Cardiac muscle cell (in vitro differentiated cells and primary cell): ENCODE measurements around the gene GPR55. TPM values are rescaled to one million over a fixed set of nuclear protein-coding genes. Genes with fewer than 3 reads are reported as not detected.

Experiments
- DNase-seq, 2 donors: peaks; one replicate each; pipeline versions ENCODE4 v3.0.0 to v3.0.0-alpha.2; 2010 to 2017; ENCODE audit warnings: low read depth in 1 of 2, low spot score in 1 of 2
- H3K27ac ChIP-seq: fragments of 200-600 bp; sonication (generic); 2 replicates; pipeline ENCODE4 v1.5.1; 2016
- H3K27me3 ChIP-seq: fragments of 200-600 bp; sonication (generic); 2 replicates; pipeline ENCODE4 v1.6.0; 2016; ENCODE audit warnings: control low read depth
- H3K36me3 ChIP-seq: fragments of 200-600 bp; sonication (generic); 2 replicates; pipeline ENCODE4 v1.5.1; 2016; ENCODE audit warnings: control low read depth
- H3K4me1 ChIP-seq: fragments of 200-600 bp; sonication (generic); 2 replicates; pipeline ENCODE4 v1.8.1; 2017; ENCODE audit warnings: low read depth, mild to moderate bottlenecking, mixed run types
- H3K4me3 ChIP-seq: fragments of 200-600 bp; sonication (generic); 2 replicates; pipeline ENCODE4 v1.5.1; 2016; ENCODE audit warnings: mild to moderate bottlenecking
- H3K9me3 ChIP-seq: fragments of 200-600 bp; sonication (generic); 2 replicates; pipeline ENCODE4 v1.5.1; 2017; ENCODE audit warnings: low read depth, mild to moderate bottlenecking, control low read depth
- CTCF ChIP-seq: IDR thresholded peaks from 2 replicates; pipeline ENCODE4 v1.5.1; 2012; ENCODE audit warnings: low read depth, mild to moderate bottlenecking, low read length
- polyA plus RNA-seq: library from polyadenylated mRNA; unstranded; fragments of >200 nt; fragmentation: Nextera tagmentation; extraction: Ambion mirVana; gene quantifications from 2 replicates; pipeline ENCODE4 v1.2.1, GENCODE V29; 2016
- total RNA-seq: library from RNA; depleted of rRNA; stranded (reverse); fragments of >200 nt; gene quantifications from 2 replicates; pipeline ENCODE4 v1.2.3, GENCODE V29; 2016

Gene GPR55
- total and polyA plus RNA-seq, 2 experiments from 2014 or later: not detected

- no peaks in the 10 kb centered on the region for H3K36me3 ChIP-seq
- no peaks in the 10 kb centered on the region for H3K9me3 ChIP-seq
- H3K4me3 ChIP-seq: no peak overlapping the region
- no peaks in the 10 kb centered on the region for H3K27me3 ChIP-seq
- no peak for DNase-seq
- peaks cover 6% of the 10 kb centered on the region for H3K4me1 ChIP-seq
- no peak overlapping the region for H3K27ac ChIP-seq
- no peak for TF ChIP-seq CTCF
Measured at GRCh38 chr2:230933521-230934180, 8.6 kb upstream of the GPR55 start.

- H3K4me1 ChIP-seq: peaks cover 6% of the 10 kb centered on the region
- H3K27ac ChIP-seq: no peak overlapping the region
- H3K4me3 ChIP-seq: no peak overlapping the region
- H3K9me3 ChIP-seq: no peaks in the 10 kb centered on the region
- no peak for TF ChIP-seq CTCF
- no peaks in the 10 kb centered on the region for H3K36me3 ChIP-seq
- no peaks in the 10 kb centered on the region for H3K27me3 ChIP-seq
- peak in 1 of 2 donors; percentile 93 for DNase-seq
Measured at GRCh38 chr2:230932556-230933511, 7.8 kb upstream of the GPR55 start.

GRCh38 chr2:230931556-230932231 lies 6.7 kb upstream of the GPR55 start:
- H3K4me3 ChIP-seq: no peak overlapping the region
- H3K9me3 ChIP-seq: no peaks in the 10 kb centered on the region
- H3K4me1 ChIP-seq: peaks cover 6% of the 10 kb centered on the region
- no peak overlapping the region for H3K27ac ChIP-seq
- TF ChIP-seq CTCF: no peak
- no peaks in the 10 kb centered on the region for H3K36me3 ChIP-seq
- no peaks in the 10 kb centered on the region for H3K27me3 ChIP-seq
- DNase-seq: no peak

- H3K9me3 ChIP-seq: no peaks in the 10 kb centered on the region
- no peak for TF ChIP-seq CTCF
- peaks cover 6% of the 10 kb centered on the region for H3K4me1 ChIP-seq
- no peaks in the 10 kb centered on the region for H3K36me3 ChIP-seq
- H3K27me3 ChIP-seq: no peaks in the 10 kb centered on the region
- no peak overlapping the region for H3K27ac ChIP-seq
- DNase-seq: no peak
- H3K4me3 ChIP-seq: no peak overlapping the region
Measured at GRCh38 chr2:230930928-230931555, 6.0 kb upstream of the GPR55 start.

- no peak for TF ChIP-seq CTCF
- H3K27ac ChIP-seq: no peak overlapping the region
- H3K4me1 ChIP-seq: peaks cover 6% of the 10 kb centered on the region
- H3K36me3 ChIP-seq: no peaks in the 10 kb centered on the region
- no peaks in the 10 kb centered on the region for H3K27me3 ChIP-seq
- no peak overlapping the region for H3K4me3 ChIP-seq
- no peaks in the 10 kb centered on the region for H3K9me3 ChIP-seq
- DNase-seq: no peak
Measured at GRCh38 chr2:230930149-230930780, 5.2 kb upstream of the GPR55 start.
